NCI-H146 treated with DMSO at 0.1 percent for 48 hours (cell line): ENCODE results near the gene SF3B3.

Source experiments
- DNase-seq: peaks from one replicate; lab custom pipeline; 2025; ENCODE audit not compliant: unreplicated experiment; lab: John Stamatoyannopoulos, UW

SF3B3 gene

GRCh38 chr16:70523743-70524398 is at the start of gene SF3B3:
Gene SF3B3, plus strand, starts transcription at chr16:70523816. Its CDS starts 2,841 bp downstream, at chr16:70526657.
- DNase-seq, result peak; percentile 81

GRCh38 chr16:70474320-70475053 is 49.1 kb upstream of the SF3B3 start:
- no peak for DNase-seq

- no peak for DNase-seq
Measured at GRCh38 chr16:70475054-70475871, 48.4 kb upstream of the SF3B3 start.

- no peak for DNase-seq
Measured at GRCh38 chr16:70476272-70477020, 47.2 kb upstream of the SF3B3 start.

- no peak for DNase-seq
Measured at GRCh38 chr16:70478169-70478568, 45.4 kb upstream of the SF3B3 start.

- no peak for DNase-seq
Measured at GRCh38 chr16:70478912-70479341, 44.7 kb upstream of the SF3B3 start.

- no peak for DNase-seq
Measured at GRCh38 chr16:70480127-70481105, 43.2 kb upstream of the SF3B3 start.

GRCh38 chr16:70481929-70482536 is 41.6 kb upstream of the SF3B3 start:
- DNase-seq, result no peak

GRCh38 chr16:70482624-70483023 is 41.0 kb upstream of the SF3B3 start:
- DNase-seq, result no peak

- DNase-seq, result no peak
Measured at GRCh38 chr16:70483426-70483825, 40.2 kb upstream of the SF3B3 start.

- no peak for DNase-seq
Measured at GRCh38 chr16:70484867-70485266, 38.7 kb upstream of the SF3B3 start.

- no peak for DNase-seq
Measured at GRCh38 chr16:70490261-70490660, 33.4 kb upstream of the SF3B3 start.

GRCh38 chr16:70493802-70494201 is 29.8 kb upstream of the SF3B3 start:
- no peak for DNase-seq

GRCh38 chr16:70494202-70494770 is 29.3 kb upstream of the SF3B3 start:
- DNase-seq, result no peak

GRCh38 chr16:70494777-70495176 is 28.8 kb upstream of the SF3B3 start:
- no peak for DNase-seq

- DNase-seq, result no peak
Measured at GRCh38 chr16:70495425-70496182, 28.0 kb upstream of the SF3B3 start.

- DNase-seq, result no peak
Measured at GRCh38 chr16:70496513-70496912, 27.1 kb upstream of the SF3B3 start.

- no peak for DNase-seq
Measured at GRCh38 chr16:70508752-70509151, 14.9 kb upstream of the SF3B3 start.
